ENCODE measurements around the gene TUT7.
"Not testable (repeated sequence)": the region's sequence is repeated elsewhere in the genome, so short reads cannot be mapped to it uniquely, and the experiment has no call there.

Gene TUT7

GRCh38 chr9:86396412-86396811, 42.2 kb upstream of the TUT7 start:
- H3K4me3 ChIP-seq (ENCODE audit: low read depth, low read length) = no peak overlapping the region
- no peak overlapping the region for H3K27ac ChIP-seq (ENCODE audit: extremely low read depth, low read depth, low read length)
- ChIA-PET CTCF (no interaction called here), POLR2A (no interaction called here)
- H3K4me1 ChIP-seq (ENCODE audit: control insufficient read depth, insufficient read depth, low read length) = no peaks in the 10 kb centered on the region
- no peaks in the 10 kb centered on the region for H3K9me3 ChIP-seq (ENCODE audit: control insufficient read depth, insufficient read depth, low read depth, low read length)
- no peaks in the 10 kb centered on the region for H3K36me3 ChIP-seq (ENCODE audit: control insufficient read depth in 2 of 2, insufficient read depth in 1 of 2, low read length in 2 of 2)
- TF ChIP-seq YY1 (tag by site-specific recombination; IDR thresholded peaks at IDR 0.05) (no peak), ZNF692 (tag by site-specific recombination; IDR thresholded peaks at IDR 0.05) (no peak), AEBP2 (tag by site-specific recombination; IDR thresholded peaks at IDR 0.05; ENCODE audit: borderline replicate concordance) (no peak), KLF10 (tag by site-specific recombination; IDR thresholded peaks at IDR 0.05) (no peak), ZBTB17 (tag by site-specific recombination; IDR thresholded peaks at IDR 0.05) (no peak), ZNF138 (tag by site-specific recombination; IDR thresholded peaks at IDR 0.05; ENCODE audit: borderline replicate concordance) (no peak), SCRT2 (tag by site-specific recombination; IDR thresholded peaks at IDR 0.05) (no peak), ZBTB20 (tag by site-specific recombination; IDR thresholded peaks at IDR 0.05) (no peak), ZNF76 (tag by site-specific recombination; IDR thresholded peaks at IDR 0.05; ENCODE audit: borderline replicate concordance, low read depth) (no peak), ZNF214 (tag by site-specific recombination; IDR thresholded peaks at IDR 0.05; ENCODE audit: borderline replicate concordance) (no peak), ATF2 (tag by site-specific recombination; IDR thresholded peaks at IDR 0.05; ENCODE audit: low read depth) (no peak), ZNF426 (tag by site-specific recombination; IDR thresholded peaks at IDR 0.05) (no peak), WT1 (tag by site-specific recombination; IDR thresholded peaks at IDR 0.05) (no peak), ZSCAN23 (tag by site-specific recombination; IDR thresholded peaks at IDR 0.05) (no peak), ZNF530 (tag by site-specific recombination; IDR thresholded peaks at IDR 0.05; ENCODE audit: low read depth) (no peak), GLI4 (tag by site-specific recombination; IDR thresholded peaks at IDR 0.05) (no peak), ZFP41 (tag by site-specific recombination; IDR thresholded peaks at IDR 0.05; ENCODE audit: borderline replicate concordance) (no peak), ZNF473 (tag by site-specific recombination; IDR thresholded peaks at IDR 0.05) (no peak), MEIS1 (CRISPR knock-in tag; IDR thresholded peaks at IDR 0.05; ENCODE audit: borderline replicate concordance) (no peak), ZNF843 (tag by site-specific recombination; IDR thresholded peaks at IDR 0.05) (no peak)

- H3K9me3 ChIP-seq (ENCODE audit: control insufficient read depth, insufficient read depth, low read depth, low read length); CTCF ChIA-PET; H3K27ac ChIP-seq (ENCODE audit: extremely low read depth, low read depth, low read length); H3K36me3 ChIP-seq (ENCODE audit: control insufficient read depth in 2 of 2, insufficient read depth in 1 of 2, low read length in 2 of 2); POLR2A ChIA-PET; H3K4me1 ChIP-seq (ENCODE audit: control insufficient read depth, insufficient read depth, low read length); H3K4me3 ChIP-seq (ENCODE audit: low read depth, low read length): not testable (repeated sequence)
Observed at GRCh38 chr9:86390184-86390583, 36.0 kb upstream of the TUT7 start.
